ENCODE results near the gene ENKD1.
"Not testable (repeated sequence)": the region's sequence is repeated elsewhere in the genome, so short reads cannot be mapped to it uniquely, and the experiment has no call there.

ENKD1 gene

GRCh38 chr16:67699265-67699664 lies 32.7 kb upstream of the ENKD1 start:
- TF ChIP-seq, protein P1, sequence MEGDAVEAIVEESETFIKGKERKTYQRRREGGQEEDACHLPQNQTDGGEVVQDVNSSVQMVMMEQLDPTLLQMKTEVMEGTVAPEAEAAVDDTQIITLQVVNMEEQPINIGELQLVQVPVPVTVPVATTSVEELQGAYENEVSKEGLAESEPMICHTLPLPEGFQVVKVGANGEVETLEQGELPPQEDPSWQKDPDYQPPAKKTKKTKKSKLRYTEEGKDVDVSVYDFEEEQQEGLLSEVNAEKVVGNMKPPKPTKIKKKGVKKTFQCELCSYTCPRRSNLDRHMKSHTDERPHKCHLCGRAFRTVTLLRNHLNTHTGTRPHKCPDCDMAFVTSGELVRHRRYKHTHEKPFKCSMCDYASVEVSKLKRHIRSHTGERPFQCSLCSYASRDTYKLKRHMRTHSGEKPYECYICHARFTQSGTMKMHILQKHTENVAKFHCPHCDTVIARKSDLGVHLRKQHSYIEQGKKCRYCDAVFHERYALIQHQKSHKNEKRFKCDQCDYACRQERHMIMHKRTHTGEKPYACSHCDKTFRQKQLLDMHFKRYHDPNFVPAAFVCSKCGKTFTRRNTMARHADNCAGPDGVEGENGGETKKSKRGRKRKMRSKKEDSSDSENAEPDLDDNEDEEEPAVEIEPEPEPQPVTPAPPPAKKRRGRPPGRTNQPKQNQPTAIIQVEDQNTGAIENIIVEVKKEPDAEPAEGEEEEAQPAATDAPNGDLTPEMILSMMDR (IDR thresholded peaks at IDR 0.05; ENCODE audit: low read depth, low read length, missing control alignments), result no peak
- H3K4me3 ChIP-seq (ENCODE audit: low read depth, low read length), result no peak overlapping the region
- DNase-seq (ENCODE audit: low read depth), result no peak

DNA sequence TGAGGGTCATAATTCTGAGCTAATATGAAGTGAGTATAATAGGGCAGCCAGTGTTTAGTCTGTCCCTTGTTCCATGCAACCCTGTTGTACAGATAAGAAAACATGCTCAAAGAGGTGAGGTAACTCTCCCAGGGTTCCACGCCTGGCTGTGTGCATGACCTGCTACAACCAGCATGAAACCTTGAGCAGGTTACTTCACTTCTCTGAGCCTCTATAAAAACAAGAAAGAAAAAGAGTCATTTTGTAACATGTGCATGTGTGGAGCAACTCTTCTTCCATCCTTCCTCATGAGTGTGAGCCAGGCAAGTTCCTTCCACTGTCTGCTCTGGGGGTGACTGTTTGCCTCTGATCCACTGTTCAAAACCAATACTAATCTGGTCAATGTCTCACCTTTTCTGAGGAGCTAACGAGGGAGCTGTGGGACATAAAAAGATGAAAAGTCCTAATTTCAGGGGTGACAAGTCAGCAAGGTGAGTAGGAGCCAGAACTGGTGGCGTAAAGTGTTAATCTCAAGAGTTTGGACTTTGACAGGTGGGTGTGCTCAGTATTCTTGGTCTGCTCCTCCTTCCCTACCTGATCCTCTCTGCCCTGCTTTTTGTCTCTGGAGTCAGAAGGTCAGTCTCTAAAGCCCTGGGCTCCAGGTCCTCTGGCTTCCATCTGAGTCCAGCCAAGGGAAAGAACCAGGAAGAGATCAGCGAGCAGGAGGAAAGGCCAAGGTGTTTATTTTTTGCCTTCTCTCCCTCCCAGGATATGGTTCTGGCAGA lies 31.1 kb upstream of the ENKD1 start:
- TF ChIP-seq, protein P1 (IDR thresholded peaks at IDR 0.05; ENCODE audit: low read depth, low read length, missing control alignments), result no peak
- DNase-seq (ENCODE audit: low read depth), result no peak

DNA sequence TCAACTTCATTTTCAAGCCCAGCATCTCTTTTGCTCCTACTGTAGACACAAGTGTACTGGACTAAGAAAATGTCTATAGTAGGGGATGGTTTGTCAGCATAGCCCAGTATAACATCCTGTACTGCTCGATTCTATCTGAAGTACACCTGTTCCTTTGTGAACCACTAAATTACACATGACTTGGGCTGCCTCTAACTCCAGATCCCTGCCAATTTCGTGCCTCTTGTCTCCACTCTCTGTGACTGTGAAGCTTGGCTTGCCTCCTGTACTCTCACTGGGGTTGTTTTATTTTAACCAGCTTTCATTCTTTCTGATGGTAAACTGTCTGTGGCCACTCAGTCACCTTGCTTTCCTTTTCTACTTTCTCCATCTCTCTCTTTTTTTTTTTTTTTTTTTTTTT lies 28.1 kb upstream of the ENKD1 start:
- H3K4me3 ChIP-seq (ENCODE audit: low read depth, low read length), result no peak overlapping the region
- TF ChIP-seq, protein P1 (IDR thresholded peaks at IDR 0.05; ENCODE audit: low read depth, low read length, missing control alignments), result no peak
- no peak for DNase-seq (ENCODE audit: low read depth)

More for the DNA sequence above, 31.1 kb upstream of the ENKD1 start:
- H3K4me3 ChIP-seq (ENCODE audit: low read depth, low read length), result no peak overlapping the region

GRCh38 chr16:67693517-67694285 lies 27.2 kb upstream of the ENKD1 start:
- DNase-seq (ENCODE audit: low read depth); H3K4me3 ChIP-seq (ENCODE audit: low read depth, low read length): not testable (repeated sequence)

- DNase-seq (ENCODE audit: low read depth), result no peak
- TF ChIP-seq, protein P1 (IDR thresholded peaks at IDR 0.05; ENCODE audit: low read depth, low read length, missing control alignments), result no peak
- no peak overlapping the region for H3K4me3 ChIP-seq (ENCODE audit: low read depth, low read length)
Observed at GRCh38 chr16:67685388-67686112, 19.0 kb upstream of the ENKD1 start.

GRCh38 chr16:67683767-67684166 lies 17.2 kb upstream of the ENKD1 start:
- DNase-seq (ENCODE audit: low read depth), result no peak
- TF ChIP-seq, protein P1 (IDR thresholded peaks at IDR 0.05; ENCODE audit: low read depth, low read length, missing control alignments), result no peak
- H3K4me3 ChIP-seq (ENCODE audit: low read depth, low read length), result no peak overlapping the region

Data from GM12864 (cell line).